MM.1S (cell line): ENCODE data around the gene ATP8B2.
"Not testable (repeated sequence)": the region's sequence is repeated elsewhere in the genome, so short reads cannot be mapped to it uniquely, and the experiment has no call there.

Experiments
- DNase-seq: peaks from one replicate; pipeline ENCODE4 v3.0.0-alpha.2; 2015
- H2AFZ ChIP-seq: fragments of 300-600 bp; sonication (generic); 2 replicates; pipeline ENCODE4 v1.6.0; 2016; ENCODE audit warnings: antibody characterized with exemption, low read length
- H3F3A ChIP-seq: fragments of 300-600 bp; sonication (generic); 2 replicates; pipeline ENCODE4 v1.6.1; 2016; ENCODE audit warnings: mild to moderate bottlenecking, antibody characterized with exemption, low read length, moderate library complexity, mixed read lengths; ENCODE audit not compliant: insufficient read depth
- H3K27ac ChIP-seq: fragments of 300-600 bp; sonication (generic); 2 replicates; pipeline ENCODE4 v1.5.1; 2016; ENCODE audit warnings: mild to moderate bottlenecking, low read length
- H3K27me3 ChIP-seq: fragments of 300-600 bp; sonication (generic); replicated peaks from 2 replicates; pipeline ENCODE4 v1.6.0; 2016; ENCODE audit warnings: low read length; ENCODE audit not compliant: insufficient read depth
- H3K36me3 ChIP-seq: fragments of 300-600 bp; sonication (generic); replicated peaks from 2 replicates; pipeline ENCODE4 v1.6.1; 2016; ENCODE audit warnings: mild to moderate bottlenecking, low read length, mixed read lengths; ENCODE audit not compliant: insufficient read depth
- H3K4me1 ChIP-seq: fragments of 300-600 bp; sonication (generic); 2 replicates; pipeline ENCODE4 v1.6.1; 2016; ENCODE audit warnings: low read length, mixed read lengths
- H3K4me2 ChIP-seq: fragments of 300-600 bp; sonication (generic); 2 replicates; pipeline ENCODE4 v1.6.0; 2016; ENCODE audit warnings: low read depth, low read length
- H3K4me3 ChIP-seq: fragments of 300-600 bp; sonication (generic); 2 replicates; pipeline ENCODE4 v1.5.1; 2016; ENCODE audit warnings: low read length, mixed read lengths
- H3K79me2 ChIP-seq: fragments of 300-600 bp; sonication (generic); 2 replicates; pipeline ENCODE4 v1.6.1; 2016; ENCODE audit warnings: mixed run types, low read length, mixed read lengths
- H3K9ac ChIP-seq: fragments of 300-600 bp; sonication (generic); 2 replicates; pipeline ENCODE4 v1.6.1; 2016; ENCODE audit warnings: low read length, mixed read lengths
- H3K9me2 ChIP-seq: fragments of 300-600 bp; sonication (generic); replicated peaks from 2 replicates; pipeline ENCODE4 v1.6.1; 2016; ENCODE audit warnings: mild to moderate bottlenecking, low read length, mixed read lengths; ENCODE audit not compliant: insufficient read depth
- H3K9me3 ChIP-seq: fragments of 300-600 bp; sonication (generic); replicated peaks from 2 replicates; pipeline ENCODE4 v1.6.1; 2016; ENCODE audit warnings: mild to moderate bottlenecking, low read length, mixed read lengths; ENCODE audit not compliant: insufficient read depth
- H4K20me1 ChIP-seq: fragments of 300-600 bp; sonication (generic); 2 replicates; pipeline ENCODE4 v1.6.1; 2016; ENCODE audit warnings: mild to moderate bottlenecking, low read length, moderate library complexity, mixed read lengths; ENCODE audit not compliant: insufficient read depth
- CTCF ChIP-seq: fragments of 300-600 bp; sonication (generic); IDR thresholded peaks from 2 replicates; pipeline ENCODE4 v1.5.1; 2016; ENCODE audit warnings: antibody characterized with exemption, low read length, mixed read lengths
- EZH2 ChIP-seq: fragments of 300-600 bp; sonication (generic); optimal IDR thresholded peaks from 2 replicates; pipeline ENCODE3; 2017; ENCODE audit warnings: low read depth, mild to moderate bottlenecking, antibody characterized with exemption, low read length, mixed read lengths
- EZH2phosphoT487 ChIP-seq: fragments of 300-600 bp; sonication (generic); IDR thresholded peaks from 2 replicates; pipeline ENCODE4 v1.6.1; 2018; ENCODE audit warnings: antibody characterized with exemption, low read length

Gene ATP8B2

GRCh38 chr1:154301582-154301981 lies 23.7 kb upstream of the ATP8B2 start:
- no peak overlapping the region for H2AFZ ChIP-seq
- no peak for DNase-seq
- TF ChIP-seq CTCF (no peak), EZH2phosphoT487 (no peak), EZH2 (no peak)
- no peaks in the 10 kb centered on the region for H3K9me3 ChIP-seq
- H4K20me1 ChIP-seq, result no peaks in the 10 kb centered on the region
- no peak overlapping the region for H3K4me2 ChIP-seq
- H3K4me3 ChIP-seq, result no peak overlapping the region
- H3K79me2 ChIP-seq, result no peaks in the 10 kb centered on the region
- no peak overlapping the region for H3K27ac ChIP-seq
- H3K36me3 ChIP-seq, result no peaks in the 10 kb centered on the region
- H3F3A ChIP-seq, result no peaks in the 10 kb centered on the region
- H3K27me3 ChIP-seq, result no peaks in the 10 kb centered on the region
- H3K9ac ChIP-seq, result no peak overlapping the region
- no peaks in the 10 kb centered on the region for H3K9me2 ChIP-seq
- no peaks in the 10 kb centered on the region for H3K4me1 ChIP-seq

- Histone ChIP-seq H3K4me2 (no peak overlapping the region), H3K27ac (no peak overlapping the region), H3K27me3 (no peaks in the 10 kb centered on the region), H3K9ac (no peak overlapping the region), H3K9me2 (no peaks in the 10 kb centered on the region), H2AFZ (no peak overlapping the region), H4K20me1 (no peaks in the 10 kb centered on the region), H3K4me1 (no peaks in the 10 kb centered on the region), H3F3A (no peaks in the 10 kb centered on the region), H3K4me3 (no peak overlapping the region), H3K9me3 (no peaks in the 10 kb centered on the region), H3K36me3 (no peaks in the 10 kb centered on the region), H3K79me2 (no peaks in the 10 kb centered on the region)
- TF ChIP-seq CTCF, result no peak
- no peak for TF ChIP-seq EZH2phosphoT487
- DNase-seq, result no peak
These were observed 20.5 kb upstream of the ATP8B2 start for GRCh38 chr1:154304664-154305337.

- H4K20me1 ChIP-seq, result no peaks in the 10 kb centered on the region
- TF ChIP-seq CTCF, result no peak
- TF ChIP-seq EZH2, result no peak
- TF ChIP-seq EZH2phosphoT487, result no peak
- H3K9me2 ChIP-seq, result no peaks in the 10 kb centered on the region
- no peak overlapping the region for H3K27ac ChIP-seq
- H3K4me2 ChIP-seq, result no peak overlapping the region
- no peak overlapping the region for H3K9ac ChIP-seq
- H3K36me3 ChIP-seq, result no peaks in the 10 kb centered on the region
- no peaks in the 10 kb centered on the region for H3F3A ChIP-seq
- no peak overlapping the region for H3K4me3 ChIP-seq
- H3K9me3 ChIP-seq, result no peaks in the 10 kb centered on the region
- no peaks in the 10 kb centered on the region for H3K27me3 ChIP-seq
- no peak overlapping the region for H2AFZ ChIP-seq
- no peaks in the 10 kb centered on the region for H3K4me1 ChIP-seq
- H3K79me2 ChIP-seq, result no peaks in the 10 kb centered on the region
- no peak for DNase-seq
These were observed 19.2 kb upstream of the ATP8B2 start for GRCh38 chr1:154306151-154306550.

GRCh38 chr1:154307670-154308270 lies 17.6 kb upstream of the ATP8B2 start:
- not testable (repeated sequence) for H3K4me3 ChIP-seq

GRCh38 chr1:154309136-154309535 lies 16.2 kb upstream of the ATP8B2 start:
- not testable (repeated sequence) for H3K27me3 ChIP-seq, H3K9me2 ChIP-seq, H3K4me3 ChIP-seq, H4K20me1 ChIP-seq, DNase-seq, H3F3A ChIP-seq, H3K36me3 ChIP-seq, H3K4me2 ChIP-seq, H3K79me2 ChIP-seq, H3K9ac ChIP-seq, H3K9me3 ChIP-seq, H3K27ac ChIP-seq, H3K4me1 ChIP-seq, H2AFZ ChIP-seq

More at GRCh38 chr1:154307670-154308270, 17.6 kb upstream of the ATP8B2 start:
- not testable (repeated sequence) for H3K4me2 ChIP-seq, H3K27ac ChIP-seq, H3K79me2 ChIP-seq, H3K27me3 ChIP-seq, H2AFZ ChIP-seq, H4K20me1 ChIP-seq, H3F3A ChIP-seq, H3K9me3 ChIP-seq, DNase-seq, H3K9ac ChIP-seq, H3K36me3 ChIP-seq, H3K4me1 ChIP-seq, H3K9me2 ChIP-seq
